Kidney epithelial cell (primary cell): ENCODE data around the gene BCOR. TPM values are rescaled to one million over a fixed set of nuclear protein-coding genes. Genes with fewer than 3 reads are reported as not detected.

Source experiments
- DNase-seq: peaks from one replicate; pipeline ENCODE4 v3.0.0-alpha.2; 2010; ENCODE audit warnings: low read depth
- H3K27me3 ChIP-seq: 2 replicates; pipeline ENCODE4 v1.6.0; 2011; ENCODE audit warnings: low read length; ENCODE audit not compliant: control insufficient read depth, insufficient read depth
- H3K36me3 ChIP-seq: 2 replicates; pipeline ENCODE4 v1.5.1; 2011; ENCODE audit warnings: low read length; ENCODE audit not compliant: control insufficient read depth, insufficient read depth
- H3K4me3 ChIP-seq: 2 replicates; pipeline ENCODE4 v1.5.1; 2011; ENCODE audit warnings: low read depth, mild to moderate bottlenecking, control low read depth, low read length
- CTCF ChIP-seq: IDR thresholded peaks from 2 replicates; pipeline ENCODE4 v1.5.1; 2011; ENCODE audit warnings: mild to moderate bottlenecking, moderate library complexity, low read length, control low read depth, inconsistent platforms; ENCODE audit not compliant: insufficient read depth, poor library complexity, severe bottlenecking
- total RNA-seq: library from RNA; depleted of rRNA; stranded (reverse); fragments of >200 nt; gene quantifications from 2 replicates; pipeline ENCODE4 v1.2.3, GENCODE V29; 2015

BCOR gene
- total RNA-seq, 1 donor from 2014 or later, result 29.5 TPM

DNA sequence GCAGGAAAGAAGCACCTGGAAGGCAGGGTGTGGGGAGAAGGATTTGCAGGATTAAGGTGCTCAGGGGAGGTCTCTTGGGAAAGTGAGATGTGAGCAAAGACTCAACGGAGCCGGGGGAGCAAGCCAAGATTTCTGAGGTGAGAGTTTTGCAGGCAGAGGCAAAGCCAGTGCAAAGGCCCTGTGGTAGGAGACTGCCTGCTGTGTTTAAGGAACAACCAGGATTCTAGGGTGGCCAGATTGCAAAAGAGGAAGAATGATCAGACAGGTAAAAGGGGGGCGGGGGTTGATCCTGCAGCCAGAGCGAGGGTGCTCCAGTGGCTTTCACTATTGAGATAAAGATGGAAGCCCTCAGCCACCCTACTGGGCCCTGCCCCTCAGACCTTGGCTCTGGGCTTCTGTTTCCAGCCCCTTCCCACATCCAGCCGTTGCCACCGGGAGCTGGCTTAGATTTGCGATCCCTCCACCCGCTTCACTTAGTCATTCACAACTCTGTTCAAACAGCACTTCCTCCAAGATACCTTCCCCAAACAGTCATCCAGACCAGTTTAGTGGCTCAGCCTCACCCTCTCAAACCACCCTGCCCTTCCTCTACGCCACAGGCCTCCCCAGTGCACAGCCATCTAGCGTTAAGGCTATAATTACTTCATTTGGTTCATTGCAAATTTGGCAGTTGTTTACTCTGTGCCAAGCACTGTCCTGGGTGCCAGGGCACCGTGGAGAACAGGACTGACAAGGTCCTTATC lies 23.3 kb upstream of the BCOR start:
- Histone ChIP-seq H3K4me3 (no peak overlapping the region), H3K36me3 (no peaks in the 10 kb centered on the region), H3K27me3 (no peaks in the 10 kb centered on the region)
- DNase-seq, result no peak
- no peak for TF ChIP-seq CTCF

DNA sequence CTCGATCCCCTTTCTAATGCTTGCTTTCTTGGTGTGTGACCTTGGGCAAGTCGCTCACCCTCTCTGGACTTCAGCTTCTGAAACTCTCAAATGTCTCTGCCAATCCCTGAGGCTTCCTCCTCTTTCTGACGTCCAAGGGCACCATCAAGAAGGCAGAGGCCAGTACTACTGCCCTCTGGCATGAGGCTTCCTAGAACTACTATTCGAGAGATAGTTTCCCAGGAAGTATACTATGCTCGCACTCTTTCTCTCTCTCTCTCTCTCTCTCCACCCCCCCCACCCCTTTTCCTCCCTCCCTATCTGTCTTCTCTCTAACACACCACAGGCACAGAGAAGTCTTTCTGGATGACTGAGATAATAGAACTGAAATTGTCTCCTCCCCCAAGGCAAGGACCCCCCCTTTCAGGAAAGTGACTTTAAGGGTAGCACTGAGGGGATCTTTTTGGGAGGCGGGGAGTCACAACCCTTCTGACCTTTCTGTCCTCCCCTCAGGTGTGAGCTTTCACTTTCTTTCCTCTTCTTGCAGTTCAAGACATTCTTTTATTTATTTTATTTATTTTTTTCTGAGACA lies 20.0 kb upstream of the BCOR start:
- H3K36me3 ChIP-seq, result no peaks in the 10 kb centered on the region
- no peak overlapping the region for H3K4me3 ChIP-seq
- no peak for TF ChIP-seq CTCF
- DNase-seq, result no peak
- H3K27me3 ChIP-seq, result no peaks in the 10 kb centered on the region

- no peak for DNase-seq
- Histone ChIP-seq H3K4me3 (no peak overlapping the region), H3K36me3 (no peaks in the 10 kb centered on the region), H3K27me3 (no peaks in the 10 kb centered on the region)
- TF ChIP-seq CTCF, result no peak
These were observed 19.2 kb upstream of the BCOR start for GRCh38 chrX:40116925-40117324.

- no peak for TF ChIP-seq CTCF
- no peak for DNase-seq
- Histone ChIP-seq H3K27me3 (peaks cover 8% of the 10 kb centered on the region), H3K36me3 (no peaks in the 10 kb centered on the region), H3K4me3 (no peak overlapping the region)
These were observed 15.2 kb upstream of the BCOR start for GRCh38 chrX:40112996-40113395.

DNA sequence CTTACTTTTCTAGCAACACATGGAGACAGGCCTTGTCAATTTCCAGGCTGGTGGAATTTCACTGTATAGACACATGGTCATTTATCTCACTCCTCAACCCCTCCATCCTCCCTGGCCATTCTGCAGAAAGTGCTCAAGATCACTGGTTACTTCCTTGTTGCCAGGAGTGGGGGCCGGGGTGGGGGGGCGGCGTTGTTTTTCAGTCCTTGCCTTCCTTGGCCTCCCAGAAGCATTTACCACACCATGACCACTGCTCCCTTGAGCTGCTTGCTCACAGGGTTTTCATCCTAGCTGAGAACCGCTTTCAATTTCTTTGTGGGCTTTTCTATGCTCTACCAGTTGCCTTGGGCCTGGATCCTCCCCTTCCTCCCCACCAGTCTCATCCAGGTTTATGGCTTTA lies 14.1 kb upstream of the BCOR start:
- peaks cover 13% of the 10 kb centered on the region for H3K27me3 ChIP-seq
- no peaks in the 10 kb centered on the region for H3K36me3 ChIP-seq
- no peak overlapping the region for H3K4me3 ChIP-seq
- no peak for TF ChIP-seq CTCF
- DNase-seq, result no peak
